ENCODE data around the gene DAZAP2. TPM values are rescaled to one million over a fixed set of nuclear protein-coding genes. Genes with fewer than 3 reads are reported as not detected.

DAZAP2 gene
- total and polyA plus RNA-seq, 9 of the 15 experiments (the other 6 are each of a cell fraction or from before 2014, with no cell fraction given) = 116 to 668 (median 227) TPM

DNA sequence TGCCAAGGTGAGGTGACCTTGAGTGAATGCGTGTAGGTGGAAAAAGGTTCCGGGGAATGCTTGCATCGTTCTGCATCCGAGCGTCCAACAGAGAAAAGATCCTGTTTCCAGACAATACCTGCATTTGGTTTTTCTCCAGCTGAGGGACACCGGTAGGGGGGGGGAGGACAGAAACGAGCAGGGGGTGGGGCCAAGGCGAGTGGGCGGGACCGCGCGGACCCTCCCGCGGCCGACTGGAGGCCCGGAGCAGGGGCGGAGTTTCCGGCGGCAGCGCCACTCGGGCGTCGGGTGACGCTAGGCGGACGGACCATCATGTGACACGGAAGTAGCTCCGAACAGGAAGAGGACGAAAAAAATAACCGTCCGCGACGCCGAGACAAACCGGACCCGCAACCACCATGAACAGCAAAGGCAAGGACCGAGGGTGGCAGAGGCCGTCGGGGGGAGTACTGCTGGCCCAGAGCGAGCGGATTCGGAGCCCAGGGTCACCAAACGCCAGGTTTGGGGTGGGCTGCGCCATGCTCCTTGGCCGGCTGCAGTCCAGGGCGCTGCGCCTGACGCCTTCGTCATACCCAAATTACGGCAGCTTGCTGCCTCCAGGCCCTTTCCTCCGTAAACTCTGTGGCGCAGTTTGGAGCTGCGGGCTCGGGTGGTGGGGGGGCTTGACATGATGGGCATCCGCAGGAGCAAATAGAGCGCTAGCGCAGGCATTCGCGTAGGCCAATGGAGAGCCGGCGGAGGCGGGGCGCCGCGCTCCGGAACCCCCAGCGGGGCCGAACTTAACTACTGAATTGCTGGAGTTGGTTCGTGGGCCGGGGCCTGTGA, at the start of gene DAZAP2 (continued):
- TF ChIP-seq, protein P1, sequence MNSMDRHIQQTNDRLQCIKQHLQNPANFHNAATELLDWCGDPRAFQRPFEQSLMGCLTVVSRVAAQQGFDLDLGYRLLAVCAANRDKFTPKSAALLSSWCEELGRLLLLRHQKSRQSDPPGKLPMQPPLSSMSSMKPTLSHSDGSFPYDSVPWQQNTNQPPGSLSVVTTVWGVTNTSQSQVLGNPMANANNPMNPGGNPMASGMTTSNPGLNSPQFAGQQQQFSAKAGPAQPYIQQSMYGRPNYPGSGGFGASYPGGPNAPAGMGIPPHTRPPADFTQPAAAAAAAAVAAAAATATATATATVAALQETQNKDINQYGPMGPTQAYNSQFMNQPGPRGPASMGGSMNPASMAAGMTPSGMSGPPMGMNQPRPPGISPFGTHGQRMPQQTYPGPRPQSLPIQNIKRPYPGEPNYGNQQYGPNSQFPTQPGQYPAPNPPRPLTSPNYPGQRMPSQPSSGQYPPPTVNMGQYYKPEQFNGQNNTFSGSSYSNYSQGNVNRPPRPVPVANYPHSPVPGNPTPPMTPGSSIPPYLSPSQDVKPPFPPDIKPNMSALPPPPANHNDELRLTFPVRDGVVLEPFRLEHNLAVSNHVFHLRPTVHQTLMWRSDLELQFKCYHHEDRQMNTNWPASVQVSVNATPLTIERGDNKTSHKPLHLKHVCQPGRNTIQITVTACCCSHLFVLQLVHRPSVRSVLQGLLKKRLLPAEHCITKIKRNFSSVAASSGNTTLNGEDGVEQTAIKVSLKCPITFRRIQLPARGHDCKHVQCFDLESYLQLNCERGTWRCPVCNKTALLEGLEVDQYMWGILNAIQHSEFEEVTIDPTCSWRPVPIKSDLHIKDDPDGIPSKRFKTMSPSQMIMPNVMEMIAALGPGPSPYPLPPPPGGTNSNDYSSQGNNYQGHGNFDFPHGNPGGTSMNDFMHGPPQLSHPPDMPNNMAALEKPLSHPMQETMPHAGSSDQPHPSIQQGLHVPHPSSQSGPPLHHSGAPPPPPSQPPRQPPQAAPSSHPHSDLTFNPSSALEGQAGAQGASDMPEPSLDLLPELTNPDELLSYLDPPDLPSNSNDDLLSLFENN (IDR thresholded peaks at IDR 0.05; ENCODE audit: low read depth in 2 of 2, low read length in 2 of 2) = 0 out of 4 replicates have a peak, but pooled peaks of 1 of the 2 experiments have one; percentile 38
- TF ChIP-seq, protein P2, sequence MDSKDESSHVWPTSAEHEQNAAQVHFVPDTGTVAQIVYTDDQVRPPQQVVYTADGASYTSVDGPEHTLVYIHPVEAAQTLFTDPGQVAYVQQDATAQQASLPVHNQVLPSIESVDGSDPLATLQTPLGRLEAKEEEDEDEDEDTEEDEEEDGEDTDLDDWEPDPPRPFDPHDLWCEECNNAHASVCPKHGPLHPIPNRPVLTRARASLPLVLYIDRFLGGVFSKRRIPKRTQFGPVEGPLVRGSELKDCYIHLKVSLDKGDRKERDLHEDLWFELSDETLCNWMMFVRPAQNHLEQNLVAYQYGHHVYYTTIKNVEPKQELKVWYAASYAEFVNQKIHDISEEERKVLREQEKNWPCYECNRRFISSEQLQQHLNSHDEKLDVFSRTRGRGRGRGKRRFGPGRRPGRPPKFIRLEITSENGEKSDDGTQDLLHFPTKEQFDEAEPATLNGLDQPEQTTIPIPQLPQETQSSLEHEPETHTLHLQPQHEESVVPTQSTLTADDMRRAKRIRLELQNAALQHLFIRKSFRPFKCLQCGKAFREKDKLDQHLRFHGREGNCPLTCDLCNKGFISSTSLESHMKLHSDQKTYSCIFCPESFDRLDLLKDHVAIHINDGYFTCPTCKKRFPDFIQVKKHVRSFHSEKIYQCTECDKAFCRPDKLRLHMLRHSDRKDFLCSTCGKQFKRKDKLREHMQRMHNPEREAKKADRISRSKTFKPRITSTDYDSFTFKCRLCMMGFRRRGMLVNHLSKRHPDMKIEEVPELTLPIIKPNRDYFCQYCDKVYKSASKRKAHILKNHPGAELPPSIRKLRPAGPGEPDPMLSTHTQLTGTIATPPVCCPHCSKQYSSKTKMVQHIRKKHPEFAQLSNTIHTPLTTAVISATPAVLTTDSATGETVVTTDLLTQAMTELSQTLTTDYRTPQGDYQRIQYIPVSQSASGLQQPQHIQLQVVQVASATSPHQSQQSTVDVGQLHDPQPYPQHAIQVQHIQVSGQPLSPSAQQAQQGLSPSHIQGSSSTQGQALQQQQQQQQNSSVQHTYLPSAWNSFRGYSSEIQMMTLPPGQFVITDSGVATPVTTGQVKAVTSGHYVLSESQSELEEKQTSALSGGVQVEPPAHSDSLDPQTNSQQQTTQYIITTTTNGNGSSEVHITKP (IDR thresholded peaks at IDR 0.05; ENCODE audit: partially characterized antibody) = peak; percentile 92
- no peak for TF ChIP-seq ZBTB17 (CRISPR knock-in tag; IDR thresholded peaks at IDR 0.05)
- no peak for TF ChIP-seq ZNF551 (CRISPR knock-in tag; IDR thresholded peaks at IDR 0.05)
- TF ChIP-seq FIP1L1 (IDR thresholded peaks at IDR 0.05; ENCODE audit: low read depth, low read length, poor library complexity, severe bottlenecking) = peak; percentile 50
- no peak for TF ChIP-seq ESRRB (CRISPR knock-in tag; IDR thresholded peaks at IDR 0.05; ENCODE audit: borderline replicate concordance)
- TF ChIP-seq, protein P3, sequence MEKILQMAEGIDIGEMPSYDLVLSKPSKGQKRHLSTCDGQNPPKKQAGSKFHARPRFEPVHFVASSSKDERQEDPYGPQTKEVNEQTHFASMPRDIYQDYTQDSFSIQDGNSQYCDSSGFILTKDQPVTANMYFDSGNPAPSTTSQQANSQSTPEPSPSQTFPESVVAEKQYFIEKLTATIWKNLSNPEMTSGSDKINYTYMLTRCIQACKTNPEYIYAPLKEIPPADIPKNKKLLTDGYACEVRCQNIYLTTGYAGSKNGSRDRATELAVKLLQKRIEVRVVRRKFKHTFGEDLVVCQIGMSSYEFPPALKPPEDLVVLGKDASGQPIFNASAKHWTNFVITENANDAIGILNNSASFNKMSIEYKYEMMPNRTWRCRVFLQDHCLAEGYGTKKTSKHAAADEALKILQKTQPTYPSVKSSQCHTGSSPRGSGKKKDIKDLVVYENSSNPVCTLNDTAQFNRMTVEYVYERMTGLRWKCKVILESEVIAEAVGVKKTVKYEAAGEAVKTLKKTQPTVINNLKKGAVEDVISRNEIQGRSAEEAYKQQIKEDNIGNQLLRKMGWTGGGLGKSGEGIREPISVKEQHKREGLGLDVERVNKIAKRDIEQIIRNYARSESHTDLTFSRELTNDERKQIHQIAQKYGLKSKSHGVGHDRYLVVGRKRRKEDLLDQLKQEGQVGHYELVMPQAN (IDR thresholded peaks at IDR 0.05; ENCODE audit: borderline replicate concordance) = peak; percentile 95
- peak in 1 of 3 experiments; percentile 35 for TF ChIP-seq YY1 (IDR thresholded peaks at IDR 0.05; ENCODE audit: borderline replicate concordance in 1 of 3, control insufficient read depth in 1 of 3, extremely low read depth in 1 of 3, insufficient read depth in 3 of 3, insufficient read length in 1 of 3, insufficient replicate concordance in 2 of 3, low read depth in 1 of 3, low read length in 2 of 3)
- TF ChIP-seq CBFB (CRISPR knock-in tag; IDR thresholded peaks at IDR 0.05) = no peak
- TF ChIP-seq EHMT2 (IDR thresholded peaks at IDR 0.05) = no peak
- peak; percentile 80 for TF ChIP-seq HNRNPLL (IDR thresholded peaks at IDR 0.05; ENCODE audit: low read depth, low read length, poor library complexity, severe bottlenecking)
- peak; percentile 65 for TF ChIP-seq TBP (optimal IDR thresholded peaks at IDR 0.05; ENCODE audit: low read depth, low read length)
- TF ChIP-seq, protein P4, sequence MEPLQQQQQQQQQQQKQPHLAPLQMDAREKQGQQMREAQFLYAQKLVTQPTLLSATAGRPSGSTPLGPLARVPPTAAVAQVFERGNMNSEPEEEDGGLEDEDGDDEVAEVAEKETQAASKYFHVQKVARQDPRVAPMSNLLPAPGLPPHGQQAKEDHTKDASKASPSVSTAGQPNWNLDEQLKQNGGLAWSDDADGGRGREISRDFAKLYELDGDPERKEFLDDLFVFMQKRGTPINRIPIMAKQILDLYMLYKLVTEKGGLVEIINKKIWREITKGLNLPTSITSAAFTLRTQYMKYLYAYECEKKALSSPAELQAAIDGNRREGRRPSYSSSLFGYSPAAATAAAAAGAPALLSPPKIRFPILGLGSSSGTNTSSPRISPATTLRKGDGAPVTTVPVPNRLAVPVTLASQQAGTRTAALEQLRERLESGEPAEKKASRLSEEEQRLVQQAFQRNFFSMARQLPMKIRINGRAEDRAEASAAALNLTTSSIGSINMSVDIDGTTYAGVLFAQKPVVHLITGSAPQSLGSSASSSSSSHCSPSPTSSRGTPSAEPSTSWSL (CRISPR knock-in tag; IDR thresholded peaks at IDR 0.05; ENCODE audit: borderline replicate concordance) = no peak

Data from K562 (cell line).